GM12801 (cell line): ENCODE data around the gene CHDH.

Experiments used
- CTCF ChIP-seq: IDR thresholded peaks from one replicate; pipeline ENCODE4 v1.5.1; 2011; ENCODE audit warnings: control low read depth; ENCODE audit not compliant: insufficient read length; ENCODE audit errors: extremely low read depth

The CHDH gene

GRCh38 chr3:53799338-53799865 is 46.8 kb downstream of the CHDH start:
- TF ChIP-seq CTCF: no peak

GRCh38 chr3:53798144-53798543 is 48.1 kb downstream of the CHDH start:
- TF ChIP-seq CTCF: no peak

- TF ChIP-seq CTCF: no peak
These were observed 50.2 kb downstream of the CHDH start for GRCh38 chr3:53795789-53796560.

- TF ChIP-seq CTCF: no peak
These were observed 51.0 kb downstream of the CHDH start for GRCh38 chr3:53795176-53795575.

GRCh38 chr3:53794597-53794996 is 51.6 kb downstream of the CHDH start:
- no peak for TF ChIP-seq CTCF

GRCh38 chr3:53792866-53793265 is 53.4 kb downstream of the CHDH start:
- no peak for TF ChIP-seq CTCF

- no peak for TF ChIP-seq CTCF
These were observed 54.9 kb downstream of the CHDH start for GRCh38 chr3:53791317-53791716.
